Measurements from ENCODE around the gene UPK3A.
A peak's percentile ranks its signal among the peaks of the same experiment; 100 is the strongest.

Gene UPK3A

DNA sequence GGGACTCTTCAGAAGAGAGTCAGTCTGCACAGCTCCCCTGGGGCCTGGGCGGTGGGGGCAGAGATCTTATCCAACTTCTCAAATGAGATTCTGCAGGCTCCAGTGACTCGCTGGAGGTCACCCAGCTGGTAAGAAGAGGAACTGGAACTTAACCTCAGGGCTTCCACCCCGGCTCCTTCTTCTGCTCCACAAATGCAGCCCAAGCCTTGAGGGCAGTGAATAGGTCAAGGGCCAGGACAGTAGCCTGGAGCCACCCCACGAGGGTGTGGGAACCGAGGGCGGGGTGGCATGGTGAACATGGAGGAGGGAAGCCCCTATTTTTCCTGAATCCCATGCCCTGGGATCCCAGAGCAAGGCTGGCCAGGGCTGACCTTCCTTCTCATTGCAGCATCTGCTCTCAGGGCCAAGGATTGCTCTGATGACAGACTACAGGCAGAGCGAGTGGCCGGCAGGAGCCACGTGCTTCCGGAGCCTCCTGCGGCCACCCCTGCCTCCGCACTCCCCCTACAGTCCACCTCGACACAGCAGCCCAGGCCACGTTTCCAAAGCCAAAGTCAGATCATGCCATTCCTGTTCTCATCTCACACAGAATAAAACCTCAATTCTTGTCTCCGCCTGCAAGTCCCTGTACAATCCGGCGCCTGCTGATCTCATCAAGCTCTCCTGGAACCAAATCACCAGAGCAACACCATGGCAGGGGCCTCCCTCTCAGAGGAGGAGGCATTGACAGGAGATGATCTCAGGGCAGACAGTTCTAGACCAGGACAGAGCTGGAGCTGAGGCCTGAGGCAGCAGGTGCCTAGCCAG lies 21.1 kb upstream of the UPK3A start:
- Histone ChIP-seq H3K79me2 (ENCODE audit: low read length) (no peaks in the 10 kb centered on the region), H3K4me1 (ENCODE audit: low read length) (peaks cover 35% of the 10 kb centered on the region), H4K20me1 (ENCODE audit: insufficient read depth, low read length) (no peaks in the 10 kb centered on the region), H3K4me2 (ENCODE audit: low read depth, low read length) (peak overlapping the region; percentile 29; the same call in 1 of the 2 replicates), H3K27ac (ENCODE audit: low read length) (peak overlapping the region; percentile 71), H3K27me3 (replicated peaks; ENCODE audit: insufficient read depth, low read length) (no peaks in the 10 kb centered on the region), H2AFZ (ENCODE audit: low read length) (peak overlapping the region; percentile 77), H3K9ac (ENCODE audit: low read length) (peak overlapping the region; percentile 20; the same call in 1 of the 2 replicates), H3K36me3 (replicated peaks; ENCODE audit: insufficient read depth, low read length) (no peaks in the 10 kb centered on the region), H3K4me3 (ENCODE audit: low read length) (no peak overlapping the region), H3K9me3 (replicated peaks; ENCODE audit: insufficient read depth, low read length) (no peaks in the 10 kb centered on the region), H3F3A (ENCODE audit: insufficient read depth, low read length) (peaks cover 13% of the 10 kb centered on the region), H3K9me2 (replicated peaks; ENCODE audit: insufficient read depth, low read length) (no peaks in the 10 kb centered on the region)
- peak; percentile 70 for DNase-seq
- TF ChIP-seq EZH2phosphoT487 (IDR thresholded peaks at IDR 0.05; ENCODE audit: low read length), result no peak
- TF ChIP-seq, protein P1, sequence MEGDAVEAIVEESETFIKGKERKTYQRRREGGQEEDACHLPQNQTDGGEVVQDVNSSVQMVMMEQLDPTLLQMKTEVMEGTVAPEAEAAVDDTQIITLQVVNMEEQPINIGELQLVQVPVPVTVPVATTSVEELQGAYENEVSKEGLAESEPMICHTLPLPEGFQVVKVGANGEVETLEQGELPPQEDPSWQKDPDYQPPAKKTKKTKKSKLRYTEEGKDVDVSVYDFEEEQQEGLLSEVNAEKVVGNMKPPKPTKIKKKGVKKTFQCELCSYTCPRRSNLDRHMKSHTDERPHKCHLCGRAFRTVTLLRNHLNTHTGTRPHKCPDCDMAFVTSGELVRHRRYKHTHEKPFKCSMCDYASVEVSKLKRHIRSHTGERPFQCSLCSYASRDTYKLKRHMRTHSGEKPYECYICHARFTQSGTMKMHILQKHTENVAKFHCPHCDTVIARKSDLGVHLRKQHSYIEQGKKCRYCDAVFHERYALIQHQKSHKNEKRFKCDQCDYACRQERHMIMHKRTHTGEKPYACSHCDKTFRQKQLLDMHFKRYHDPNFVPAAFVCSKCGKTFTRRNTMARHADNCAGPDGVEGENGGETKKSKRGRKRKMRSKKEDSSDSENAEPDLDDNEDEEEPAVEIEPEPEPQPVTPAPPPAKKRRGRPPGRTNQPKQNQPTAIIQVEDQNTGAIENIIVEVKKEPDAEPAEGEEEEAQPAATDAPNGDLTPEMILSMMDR (IDR thresholded peaks at IDR 0.05; ENCODE audit: low read length), result peak; percentile 71

DNA sequence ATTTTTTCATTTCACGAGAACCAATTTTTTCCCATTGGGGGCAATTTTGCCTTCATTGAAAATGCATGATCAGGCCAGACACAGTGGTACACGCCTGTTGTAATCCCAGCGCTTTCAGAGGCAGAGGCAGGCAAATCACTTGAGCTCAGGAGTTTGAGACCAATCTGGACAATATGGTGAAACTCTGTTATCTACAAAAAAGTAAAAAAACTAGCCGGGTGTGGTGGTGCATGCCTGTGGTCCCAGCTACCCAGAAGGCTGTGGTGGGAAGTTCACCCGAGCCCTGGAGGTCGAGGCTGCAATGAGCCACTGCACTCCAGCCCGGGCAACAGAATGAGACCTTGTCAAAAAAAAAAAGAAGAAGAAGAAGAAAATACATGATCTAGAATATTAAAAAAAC lies 19.2 kb upstream of the UPK3A start:
- DNase-seq, result no peak
- Histone ChIP-seq H3F3A (ENCODE audit: insufficient read depth, low read length) (peaks cover 13% of the 10 kb centered on the region), H2AFZ (ENCODE audit: low read length) (no peak overlapping the region), H3K4me3 (ENCODE audit: low read length) (no peak overlapping the region), H3K36me3 (replicated peaks; ENCODE audit: insufficient read depth, low read length) (no peaks in the 10 kb centered on the region), H3K9ac (ENCODE audit: low read length) (no peak overlapping the region), H3K27me3 (replicated peaks; ENCODE audit: insufficient read depth, low read length) (peaks cover 12% of the 10 kb centered on the region), H3K4me1 (ENCODE audit: low read length) (peaks cover 38% of the 10 kb centered on the region), H3K9me2 (replicated peaks; ENCODE audit: insufficient read depth, low read length) (no peaks in the 10 kb centered on the region), H3K27ac (ENCODE audit: low read length) (no peak overlapping the region), H3K9me3 (replicated peaks; ENCODE audit: insufficient read depth, low read length) (no peaks in the 10 kb centered on the region), H3K4me2 (ENCODE audit: low read depth, low read length) (no peak overlapping the region), H4K20me1 (ENCODE audit: insufficient read depth, low read length) (no peaks in the 10 kb centered on the region), H3K79me2 (ENCODE audit: low read length) (no peaks in the 10 kb centered on the region)
- TF ChIP-seq, protein P1 (IDR thresholded peaks at IDR 0.05; ENCODE audit: low read length), result no peak
- TF ChIP-seq EZH2phosphoT487 (IDR thresholded peaks at IDR 0.05; ENCODE audit: low read length) (no peak), EZH2 (optimal IDR thresholded peaks at IDR 0.05; ENCODE audit: low read depth, low read length) (no peak)

DNA sequence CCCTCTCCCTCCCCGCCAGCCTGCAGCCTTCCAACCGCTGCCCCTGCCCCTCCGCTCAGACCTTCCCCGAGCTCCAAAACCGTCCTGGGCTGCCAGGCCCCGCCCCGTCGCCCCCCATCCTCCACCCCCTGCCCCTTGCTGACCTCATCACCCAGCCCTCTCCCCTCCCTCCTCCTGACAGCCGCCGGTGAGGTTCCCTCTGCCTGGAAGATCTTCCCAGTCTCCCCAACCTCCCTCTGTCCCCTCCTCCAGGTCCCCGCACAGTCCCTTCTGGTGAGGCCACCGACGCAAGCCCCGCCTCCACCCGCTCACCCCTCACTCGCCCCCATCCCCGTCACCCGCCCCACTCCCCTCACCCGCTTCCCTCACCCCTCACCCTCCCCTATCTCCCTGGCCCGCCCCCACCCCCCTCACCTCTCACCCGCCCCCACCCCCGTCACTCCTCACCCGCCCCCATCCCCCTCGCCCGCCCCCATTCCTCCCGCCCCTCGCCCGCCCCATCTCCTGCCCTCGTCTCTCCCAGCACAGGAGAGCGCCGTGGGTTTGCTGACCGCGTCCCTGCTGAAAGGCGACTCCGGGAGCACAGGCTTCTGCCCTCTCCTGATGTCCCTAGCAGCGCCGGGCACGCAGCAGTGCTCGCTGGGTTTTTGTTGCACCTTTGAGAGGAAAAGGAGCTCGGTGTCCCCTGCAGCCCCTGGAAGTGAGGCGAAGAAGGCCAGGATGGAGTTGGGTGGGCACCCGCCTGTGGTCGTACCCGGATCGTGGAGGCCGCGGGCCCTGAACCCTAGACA lies 16.4 kb upstream of the UPK3A start:
- peaks cover 32% of the 10 kb centered on the region for H3K27me3 ChIP-seq (replicated peaks; ENCODE audit: insufficient read depth, low read length)
- TF ChIP-seq EZH2 (optimal IDR thresholded peaks at IDR 0.05; ENCODE audit: low read depth, low read length) (no peak), EZH2phosphoT487 (IDR thresholded peaks at IDR 0.05; ENCODE audit: low read length) (no peak)
- TF ChIP-seq, protein P1 (IDR thresholded peaks at IDR 0.05; ENCODE audit: low read length), result no peak
- peaks cover 5% of the 10 kb centered on the region for H3F3A ChIP-seq (ENCODE audit: insufficient read depth, low read length)
- no peaks in the 10 kb centered on the region for H3K36me3 ChIP-seq (replicated peaks; ENCODE audit: insufficient read depth, low read length)
- H3K9me3 ChIP-seq (replicated peaks; ENCODE audit: insufficient read depth, low read length), result no peaks in the 10 kb centered on the region
- H2AFZ ChIP-seq (ENCODE audit: low read length), result peak overlapping the region; percentile 80
- no peaks in the 10 kb centered on the region for H4K20me1 ChIP-seq (ENCODE audit: insufficient read depth, low read length)
- H3K4me3 ChIP-seq (ENCODE audit: low read length), result peak overlapping the region; percentile 67
- H3K9ac ChIP-seq (ENCODE audit: low read length), result peak overlapping the region; percentile 13; the same call in 1 of the 2 replicates
- no peak for DNase-seq
- peak overlapping the region; percentile 98 for H3K4me2 ChIP-seq (ENCODE audit: low read depth, low read length)
- no peak overlapping the region for H3K27ac ChIP-seq (ENCODE audit: low read length)
- H3K9me2 ChIP-seq (replicated peaks; ENCODE audit: insufficient read depth, low read length), result no peaks in the 10 kb centered on the region
- H3K79me2 ChIP-seq (ENCODE audit: low read length), result no peaks in the 10 kb centered on the region
- peaks cover 13% of the 10 kb centered on the region for H3K4me1 ChIP-seq (ENCODE audit: low read length)

Data from MM.1S (cell line).